Lower leg skin (tissue), 3 donors: ENCODE results near the gene NOL3.

Source experiments
- CTCF ChIP-seq, 3 donors: fragments of 450-650 bp; IDR thresholded peaks; one replicate each; pipeline ENCODE4 v1.5.1; 2016; ENCODE audit warnings: antibody characterized with exemption in 3 of 3, mild to moderate bottlenecking in 3 of 3, moderate library complexity in 2 of 3
- POLR2A ChIP-seq, 2 donors: fragments of 450-650 bp; IDR thresholded peaks; one replicate each; pipeline ENCODE4 v1.6.1; 2016 to 2017; ENCODE audit warnings: antibody characterized with exemption in 2 of 2, mild to moderate bottlenecking in 1 of 2, moderate library complexity in 1 of 2

- TF ChIP-seq CTCF (IDR thresholded peaks at IDR 0.05) (no peak), POLR2A (IDR thresholded peaks at IDR 0.05) (no peak)
Measured at GRCh38 chr16:67156143-67156844, 14.0 kb upstream of the NOL3 start.
